SK-N-SH (cell line): Measurements from ENCODE around the gene QSOX2.

Experiments used
- CTCF ChIP-seq: fragments of 200-600 bp; sonication (generic); IDR thresholded peaks from 2 replicates; pipeline ENCODE4 v1.6.1; 2017; ENCODE audit warnings: antibody characterized with exemption, mild to moderate bottlenecking, moderate library complexity
- EP300 ChIP-seq, 2 experiments: IDR thresholded peaks; 2 replicates each; pipeline versions ENCODE4 v1.4.0 to v1.6.1; 2012; ENCODE audit warnings: borderline replicate concordance in 1 of 2, low read depth in 1 of 2, low read length in 1 of 2
- EZH2phosphoT487 ChIP-seq: fragments of 200-600 bp; sonication (generic); IDR thresholded peaks from 2 replicates; pipeline ENCODE4 v1.6.1; 2017; ENCODE audit warnings: low read depth, mixed run types, mild to moderate bottlenecking, antibody characterized with exemption, moderate library complexity, borderline replicate concordance
- GABPA ChIP-seq: IDR thresholded peaks from 2 replicates; pipeline ENCODE4 v1.4.0; 2012; ENCODE audit warnings: low read depth, mild to moderate bottlenecking
- GATA2 ChIP-seq: sonication (generic); formaldehyde crosslinking; IDR thresholded peaks from 2 replicates; pipeline ENCODE4 v1.5.0; 2020; ENCODE audit warnings: mild to moderate bottlenecking, missing genetic modification reagents
- JUND ChIP-seq: IDR thresholded peaks from 2 replicates; pipeline ENCODE4 v1.4.0; 2012
- MXI1 ChIP-seq: IDR thresholded peaks from 2 replicates; pipeline ENCODE4 v1.6.1; 2012; ENCODE audit warnings: mild to moderate bottlenecking, low read depth, low read length, improper control_type of control experiment
- NFIC ChIP-seq: IDR thresholded peaks from 2 replicates; pipeline ENCODE4 v1.4.0; 2012; ENCODE audit warnings: borderline replicate concordance
- POLR2AphosphoS5 ChIP-seq: IDR thresholded peaks from 2 replicates; pipeline ENCODE4 v1.6.1; 2012; ENCODE audit warnings: low read depth, low read length
- SMC3 ChIP-seq: IDR thresholded peaks from 2 replicates; pipeline ENCODE4 v1.6.1; 2012; ENCODE audit warnings: low read depth, low read length, improper control_type of control experiment
- TAF1 ChIP-seq: IDR thresholded peaks from 2 replicates; pipeline ENCODE4 v1.6.1; 2012; ENCODE audit warnings: low read depth, mild to moderate bottlenecking, low read length, moderate library complexity, borderline replicate concordance
- YY1 ChIP-seq: IDR thresholded peaks from 2 replicates; pipeline ENCODE4 v1.4.0; 2012; ENCODE audit warnings: low read depth, mild to moderate bottlenecking
- TF ChIP-seq, protein P1 (sequence below): fragments of 150-350 bp; IDR thresholded peaks from 2 replicates; pipeline ENCODE4 v1.6.1; 2017; ENCODE audit warnings: antibody characterized with exemption, low read length, low read depth, borderline replicate concordance
- TF ChIP-seq, protein P2 (sequence below): IDR thresholded peaks from 2 replicates; pipeline ENCODE4 v1.6.1; 2012; ENCODE audit warnings: mild to moderate bottlenecking, low read depth, low read length, moderate library complexity

DNA sequence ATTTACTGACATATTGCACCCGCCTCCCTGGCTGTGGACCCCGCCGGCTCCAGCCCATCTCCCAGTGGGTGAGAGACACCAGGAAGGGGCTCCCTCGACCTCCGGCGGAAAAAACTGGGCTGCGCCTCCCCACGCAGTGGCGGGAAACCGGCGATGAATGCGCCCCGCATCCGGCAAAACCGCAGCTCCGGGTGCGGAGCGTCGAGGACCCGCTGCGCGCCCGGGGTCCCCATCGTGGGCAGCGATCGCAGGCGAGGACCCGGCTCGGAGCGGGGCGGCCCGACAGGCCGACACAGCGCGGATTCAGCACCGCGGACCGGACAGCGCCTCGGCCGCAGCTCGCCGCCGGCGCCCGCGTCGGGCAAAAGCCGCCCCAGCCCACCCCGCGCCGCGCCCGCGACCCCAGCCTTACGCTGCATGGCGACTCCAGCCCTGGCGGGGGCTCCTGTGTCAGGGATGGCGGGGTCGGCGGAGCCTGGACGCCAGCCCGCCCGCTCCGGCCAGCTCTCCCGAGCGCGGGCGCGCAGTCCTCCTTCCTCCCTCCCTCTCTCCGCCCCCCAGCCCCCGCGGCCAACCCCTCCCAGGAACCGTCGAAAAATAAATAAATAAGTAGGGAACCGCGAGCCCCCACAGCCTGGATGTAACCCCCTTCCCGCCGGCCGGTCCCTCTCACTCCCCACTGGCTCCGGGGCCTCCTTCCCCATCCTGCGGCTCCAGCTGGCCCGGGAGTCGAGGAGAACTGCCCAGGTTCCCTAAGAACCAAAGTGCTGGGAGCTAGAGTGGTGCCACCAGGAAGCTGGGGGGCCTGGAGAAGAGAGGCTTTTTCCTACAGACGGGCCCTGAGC is 43.8 kb downstream of the QSOX2 start:
- TF ChIP-seq EZH2phosphoT487, result peak; percentile 54; the same call in 1 of the 2 replicates
- TF ChIP-seq CTCF, result no peak
- no peak for TF ChIP-seq POLR2AphosphoS5
- TF ChIP-seq YY1, result no peak
- TF ChIP-seq NFIC, result no peak
- TF ChIP-seq, protein P1, sequence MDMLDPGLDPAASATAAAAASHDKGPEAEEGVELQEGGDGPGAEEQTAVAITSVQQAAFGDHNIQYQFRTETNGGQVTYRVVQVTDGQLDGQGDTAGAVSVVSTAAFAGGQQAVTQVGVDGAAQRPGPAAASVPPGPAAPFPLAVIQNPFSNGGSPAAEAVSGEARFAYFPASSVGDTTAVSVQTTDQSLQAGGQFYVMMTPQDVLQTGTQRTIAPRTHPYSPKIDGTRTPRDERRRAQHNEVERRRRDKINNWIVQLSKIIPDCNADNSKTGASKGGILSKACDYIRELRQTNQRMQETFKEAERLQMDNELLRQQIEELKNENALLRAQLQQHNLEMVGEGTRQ, result no peak
- TF ChIP-seq SMC3, result no peak
- TF ChIP-seq MXI1, result no peak
- no peak for TF ChIP-seq EP300 (IDR thresholded peaks at IDR 0.05; ENCODE audit: borderline replicate concordance in 1 of 2, low read depth in 1 of 2, low read length in 1 of 2)
- TF ChIP-seq TAF1, result no peak
- TF ChIP-seq GATA2 (CRISPR knock-in tag), result no peak
- TF ChIP-seq, protein P2, sequence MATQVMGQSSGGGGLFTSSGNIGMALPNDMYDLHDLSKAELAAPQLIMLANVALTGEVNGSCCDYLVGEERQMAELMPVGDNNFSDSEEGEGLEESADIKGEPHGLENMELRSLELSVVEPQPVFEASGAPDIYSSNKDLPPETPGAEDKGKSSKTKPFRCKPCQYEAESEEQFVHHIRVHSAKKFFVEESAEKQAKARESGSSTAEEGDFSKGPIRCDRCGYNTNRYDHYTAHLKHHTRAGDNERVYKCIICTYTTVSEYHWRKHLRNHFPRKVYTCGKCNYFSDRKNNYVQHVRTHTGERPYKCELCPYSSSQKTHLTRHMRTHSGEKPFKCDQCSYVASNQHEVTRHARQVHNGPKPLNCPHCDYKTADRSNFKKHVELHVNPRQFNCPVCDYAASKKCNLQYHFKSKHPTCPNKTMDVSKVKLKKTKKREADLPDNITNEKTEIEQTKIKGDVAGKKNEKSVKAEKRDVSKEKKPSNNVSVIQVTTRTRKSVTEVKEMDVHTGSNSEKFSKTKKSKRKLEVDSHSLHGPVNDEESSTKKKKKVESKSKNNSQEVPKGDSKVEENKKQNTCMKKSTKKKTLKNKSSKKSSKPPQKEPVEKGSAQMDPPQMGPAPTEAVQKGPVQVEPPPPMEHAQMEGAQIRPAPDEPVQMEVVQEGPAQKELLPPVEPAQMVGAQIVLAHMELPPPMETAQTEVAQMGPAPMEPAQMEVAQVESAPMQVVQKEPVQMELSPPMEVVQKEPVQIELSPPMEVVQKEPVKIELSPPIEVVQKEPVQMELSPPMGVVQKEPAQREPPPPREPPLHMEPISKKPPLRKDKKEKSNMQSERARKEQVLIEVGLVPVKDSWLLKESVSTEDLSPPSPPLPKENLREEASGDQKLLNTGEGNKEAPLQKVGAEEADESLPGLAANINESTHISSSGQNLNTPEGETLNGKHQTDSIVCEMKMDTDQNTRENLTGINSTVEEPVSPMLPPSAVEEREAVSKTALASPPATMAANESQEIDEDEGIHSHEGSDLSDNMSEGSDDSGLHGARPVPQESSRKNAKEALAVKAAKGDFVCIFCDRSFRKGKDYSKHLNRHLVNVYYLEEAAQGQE, result peak; percentile 95
- TF ChIP-seq JUND, result no peak
- TF ChIP-seq GABPA, result no peak
